HepG2 (cell line): ENCODE data around the gene HIVEP2. TPM values are rescaled to one million over a fixed set of nuclear protein-coding genes. Genes with fewer than 3 reads are reported as not detected.

Experiments used
- ATAC-seq: fragments of 200-7000 bp; cut with Tn5 transposase; 3 replicates; pipeline ENCODE4 v1.9.1; 2020; ENCODE audit warnings: mild to moderate bottlenecking, moderate library complexity
- BruUV-seq: library from RNA; stranded (reverse); fragments of 400-500 nt; replicated peaks from 2 replicates; lab custom pipeline; 2021; lab: Mats Ljungman, UMichigan
- CTCF ChIA-PET: fragments of 300-600 bp; formaldehyde crosslinking; extraction: SDS; loops from one replicate; lab custom pipeline; 2021; ENCODE audit warnings: low total read pairs, inconsistent platforms, low intra/inter-chr PET ratio; lab: Yijun Ruan, JAX
- POLR2A ChIA-PET: fragments of 350-600 bp; sonication (Branson Sonifier 250); formaldehyde crosslinking; loops from one replicate; lab custom pipeline; 2020; ENCODE audit warnings: antibody characterized with exemption, inconsistent platforms; lab: Yijun Ruan, JAX
- DNase-seq: peaks from one replicate; pipeline ENCODE4 v3.0.0-alpha.2; 2015; ENCODE audit warnings: low spot score
- FAIRE-seq: peaks from 3 replicates; lab custom pipeline; 2011; peaks lifted over from hg19 to GRCh38; lab: Jason Lieb, UNC
- H2AFZ ChIP-seq: one replicate; pipeline ENCODE4 v1.6.1; 2011; ENCODE audit warnings: low read length, inconsistent platforms
- H3K27ac ChIP-seq: fragments of 300-600 bp; 3 replicates; pipeline ENCODE4 v1.8.0; 2011; ENCODE audit warnings: mixed run types, mild to moderate bottlenecking, mixed read lengths, low read length, inconsistent platforms; ENCODE audit not compliant: insufficient read depth; ENCODE audit errors: extremely low read length
- H3K27me3 ChIP-seq, 2 experiments: fragments of 200-600 bp in 1 of 2; 2 replicates in 1 of 2; 3 replicates in 1 of 2; pipeline versions ENCODE4 v1.6.0 to v1.8.0; 2011; ENCODE audit warnings: low read length in 2 of 2, mild to moderate bottlenecking in 2 of 2, moderate library complexity in 2 of 2, inconsistent platforms in 1 of 2; ENCODE audit not compliant: insufficient read depth in 2 of 2, control insufficient read depth in 1 of 2
- H3K36me3 ChIP-seq, 2 experiments: fragments of 200-600 bp in 1 of 2; replicated peaks in 1 of 2; 2 replicates in 1 of 2; 3 replicates in 1 of 2; pipeline versions ENCODE4 v1.5.1 to v1.8.0; 2011; ENCODE audit warnings: low read length in 2 of 2, inconsistent platforms in 1 of 2; ENCODE audit not compliant: insufficient read depth in 2 of 2, control insufficient read depth in 1 of 2
- H3K4me1 ChIP-seq: 2 replicates; pipeline ENCODE4 v1.5.1; 2012; ENCODE audit warnings: low read length, inconsistent platforms; ENCODE audit not compliant: insufficient read depth
- H3K4me2 ChIP-seq: 2 replicates; pipeline ENCODE4 v1.6.0; 2011; ENCODE audit warnings: low read depth, low read length, inconsistent platforms
- H3K4me3 ChIP-seq, 3 experiments: fragments of 200-600 bp in 1 of 3; sonication (generic), shearing (Covaris generic) in 1 of 3; replicated peaks in 1 of 3; 2 replicates each; pipeline ENCODE4 v1.5.1; 2011 to 2016; ENCODE audit warnings: low read length in 3 of 3, inconsistent platforms in 2 of 3, low read depth in 2 of 3, mild to moderate bottlenecking in 2 of 3, control low read depth in 1 of 3, mixed read lengths in 1 of 3; ENCODE audit not compliant: insufficient read depth in 1 of 3
- H3K79me2 ChIP-seq: one replicate; pipeline ENCODE4 v1.6.1; 2011; ENCODE audit warnings: low read length, inconsistent platforms; ENCODE audit not compliant: insufficient read depth
- H3K9ac ChIP-seq: 2 replicates; pipeline ENCODE4 v1.6.0; 2011; ENCODE audit warnings: mild to moderate bottlenecking, low read depth, low read length, inconsistent platforms; ENCODE audit not compliant: insufficient read depth
- H3K9me3 ChIP-seq: 2 replicates; pipeline ENCODE4 v1.5.1; 2012; ENCODE audit warnings: mild to moderate bottlenecking, low read length
- H4K20me1 ChIP-seq: 2 replicates; pipeline ENCODE4 v1.6.0; 2011; ENCODE audit warnings: inconsistent platforms, mild to moderate bottlenecking, low read length, moderate library complexity; ENCODE audit not compliant: insufficient read depth
- BCL6 ChIP-seq: IDR thresholded peaks from 2 replicates; pipeline ENCODE4 v1.6.1; 2016; ENCODE audit warnings: missing genetic modification reagents, missing compliant biosample characterization
- CBX1 ChIP-seq: IDR thresholded peaks from one replicate; pipeline ENCODE4 v1.6.1; 2016; ENCODE audit warnings: antibody characterized with exemption, low read depth
- CHD4 ChIP-seq: fragments of 200-600 bp; sonication (generic); IDR thresholded peaks from 2 replicates; pipeline ENCODE4 v1.7.0; 2017; ENCODE audit warnings: mild to moderate bottlenecking, low read length, borderline replicate concordance
- FOXP1 ChIP-seq, 2 experiments: fragments of 450-650 bp in 1 of 2; IDR thresholded peaks; 2 replicates each; pipeline ENCODE4 v1.6.1; 2017 to 2018; ENCODE audit warnings: antibody characterized with exemption in 1 of 2
- MIER2 ChIP-seq: IDR thresholded peaks from 2 replicates; pipeline ENCODE4 v1.6.1; 2016; ENCODE audit warnings: missing biosample characterization, missing genetic modification reagents
- PAWR ChIP-seq: sonication (generic); formaldehyde crosslinking; IDR thresholded peaks from 2 replicates; pipeline ENCODE4 v1.4.0; 2020; ENCODE audit warnings: missing genetic modification reagents, mild to moderate bottlenecking, borderline replicate concordance
- POGZ ChIP-seq: sonication (generic); formaldehyde crosslinking; IDR thresholded peaks from 2 replicates; pipeline ENCODE4 v1.4.0; 2020; ENCODE audit warnings: mild to moderate bottlenecking, missing genetic modification reagents
- POLR2AphosphoS5 ChIP-seq: IDR thresholded peaks from 2 replicates; pipeline ENCODE4 v1.6.1; 2012; ENCODE audit warnings: low read depth, low read length
- RARA ChIP-seq: IDR thresholded peaks from 2 replicates; pipeline ENCODE4 v1.6.1; 2016; ENCODE audit warnings: missing genetic modification reagents, missing compliant biosample characterization
- ZNF644 ChIP-seq: IDR thresholded peaks from 2 replicates; pipeline ENCODE4 v1.6.1; 2016; ENCODE audit warnings: low read depth
- WGBS: methylation state at CpG from one replicate; pipeline ENCODE4 v1.1.6; 2017; ENCODE audit warnings: low lambda C conversion rate; 5-methylcytosine and 5-hydroxymethylcytosine counted together
- in situ Hi-C: cut with HindIII; loops from 2 replicates; pipeline ENCODE4 v1.10.0; 2017; ENCODE audit warnings: low pct_unique_long_range_greater_than_20kb; ENCODE audit not compliant: extremely low pct_ligation_motif_present
- intact Hi-C: fragments of 100-400 bp; cut with micrococcal nuclease; formaldehyde crosslinking; loops from one replicate; pipeline ENCODE4 v1.10.0; 2022; ENCODE audit not compliant: unreplicated experiment
- polyA plus RNA-seq, 8 experiments: library from polyadenylated mRNA; depleted of rRNA in 3 of 8; stranded (reverse) in 7 of 8; unstranded in 1 of 8; fragments of >200 nt; fragmentation: Illumina TruSeq in 4 of 8; extraction: Trizol in 4 of 8; gene quantifications; 2 replicates each; pipeline versions ENCODE4 v1.2.1 to v1.2.3, GENCODE V29; 2011 to 2016; ENCODE audit warnings: low read depth in 4 of 8, missing spikeins in 1 of 8, mixed read lengths in 1 of 8; ENCODE audit not compliant: insufficient read depth in 1 of 8
- total RNA-seq, 5 experiments: library from RNA; depleted of rRNA; stranded (reverse); fragments of >200 nt; fragmentation: Illumina TruSeq; extraction: Trizol; gene quantifications; 2 replicates each; pipeline ENCODE4 v1.2.3, GENCODE V29; 2016; ENCODE audit warnings: low read depth in 1 of 5
- TF ChIP-seq, protein P1 (sequence below): sonication (generic); formaldehyde crosslinking; IDR thresholded peaks from 2 replicates; pipeline ENCODE4 v1.4.0; 2020; ENCODE audit warnings: missing genetic modification reagents, borderline replicate concordance
- TF ChIP-seq, protein P2 (sequence below): sonication (generic); formaldehyde crosslinking; IDR thresholded peaks from 2 replicates; pipeline ENCODE4 v1.5.0; 2020; ENCODE audit warnings: missing genetic modification reagents
- TF ChIP-seq, protein P3 (sequence below): sonication (generic); formaldehyde crosslinking; IDR thresholded peaks from 2 replicates; pipeline ENCODE4 v1.4.0; 2020; ENCODE audit warnings: mild to moderate bottlenecking, low read depth, missing genetic modification reagents
- TF ChIP-seq, protein P4 (sequence below): IDR thresholded peaks from 2 replicates; pipeline ENCODE4 v1.6.1; 2018; ENCODE audit warnings: missing genetic modification reagents
- TF ChIP-seq, protein P5 (sequence below): IDR thresholded peaks from 2 replicates; pipeline ENCODE4 v1.6.1; 2016; ENCODE audit warnings: low read depth, control low read depth
- TF ChIP-seq, protein P6 (sequence below): sonication (generic); formaldehyde crosslinking; IDR thresholded peaks from 2 replicates; pipeline ENCODE4 v1.4.0; 2020; ENCODE audit warnings: missing genetic modification reagents

HIVEP2 gene
- total and polyA plus RNA-seq, 2 of the 13 experiments (the other 11 are each of a cell fraction or from before 2014, with no cell fraction given), result 3.4 to 12.9 TPM

DNA sequence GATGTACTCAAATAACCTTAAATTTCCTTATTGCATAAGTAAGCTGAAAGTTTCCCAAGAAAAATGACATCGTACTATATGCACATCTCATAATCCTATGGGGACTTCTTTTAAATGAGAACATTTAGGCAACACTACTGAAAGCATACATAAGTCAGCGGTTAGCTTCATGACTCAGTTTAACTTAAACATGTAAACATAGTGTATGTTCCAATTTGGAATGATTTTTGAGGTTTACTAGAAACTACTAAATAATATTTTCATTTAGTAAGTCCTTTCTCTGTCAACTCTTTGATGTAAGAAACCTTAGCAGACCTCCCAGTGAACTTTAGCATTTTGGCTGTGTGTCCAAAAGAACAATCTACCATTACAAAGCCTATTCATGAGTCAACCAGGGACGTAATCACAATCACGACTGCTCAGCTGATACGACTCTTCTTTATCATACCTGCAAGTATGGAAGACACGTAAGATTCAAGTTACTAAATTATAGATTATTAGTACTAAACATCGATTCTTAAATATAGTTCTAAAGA is 19.3 kb downstream of the HIVEP2 start:
- BruUV-seq, result no TSS peak
- peak overlapping the region; percentile 84 to 99 (median 93); a peak in 3 of 6 replicates for H3K4me3 ChIP-seq
- ATAC-seq (no peak), FAIRE-seq (no peak), DNase-seq (peak; percentile 92)
- peak overlapping the region; percentile 99 for H3K27ac ChIP-seq
- intact Hi-C loops (loop anchor here (1.0 to 5.0 kb wide), 7 partner anchors 18 to 228 kb away; partner anchors contain the start of gene AIG1), in situ Hi-C loops (no loop called here)
- peak overlapping the region; percentile 92 for H3K4me2 ChIP-seq
- 23% methylated on average over 7 of the region's 7 CpGs for WGBS
- H3K36me3 ChIP-seq, result no peaks in the 10 kb centered on the region; a peak in 2 of 5 replicates
- CTCF ChIA-PET, result no interaction called here
- no peak overlapping the region for H2AFZ ChIP-seq
- POLR2A ChIA-PET, result interaction anchor here (1.4 to 3.8 kb wide), 7 partner anchors 21 to 525 kb away, joined by 3 to 28 read pairs (median 10); partner anchors contain the start of genes ADAT2, AIG1, HIVEP2 and PEX3
- peaks cover 38% of the 10 kb centered on the region for H3K4me1 ChIP-seq
- H3K27me3 ChIP-seq, result no peaks in the 10 kb centered on the region; a peak in 1 of 5 replicates
- H3K79me2 ChIP-seq, result peaks cover 34% of the 10 kb centered on the region
- no peaks in the 10 kb centered on the region for H3K9me3 ChIP-seq
- 0 out of 2 replicates have a peak, but pooled peaks cover 10% of the 10 kb centered on the region for H4K20me1 ChIP-seq
- H3K9ac ChIP-seq, result peak overlapping the region; percentile 100
- TF ChIP-seq PAWR (CRISPR knock-in tag) (no peak), RARA (peak; percentile 89), MIER2 (CRISPR knock-in tag) (0 out of 2 replicates have a peak, but pooled peaks have one; percentile 16), BCL6 (CRISPR knock-in tag) (peak; percentile 45; the same call in 1 of the 2 replicates), CBX1 (no peak), ZNF644 (CRISPR knock-in tag) (peak; percentile 90), FOXP1 (IDR thresholded peaks at IDR 0.05) (no peak), FOXP1 (CRISPR knock-in tag; IDR thresholded peaks at IDR 0.05) (peak; percentile 37; the same call in 1 of the 2 replicates), POLR2AphosphoS5 (peak; percentile 30; the same call in 1 of the 2 replicates), CHD4 (peak; percentile 14; the same call in 1 of the 2 replicates), POGZ (CRISPR knock-in tag) (0 out of 2 replicates have a peak, but pooled peaks have one; percentile 24)
- TF ChIP-seq, protein P1, sequence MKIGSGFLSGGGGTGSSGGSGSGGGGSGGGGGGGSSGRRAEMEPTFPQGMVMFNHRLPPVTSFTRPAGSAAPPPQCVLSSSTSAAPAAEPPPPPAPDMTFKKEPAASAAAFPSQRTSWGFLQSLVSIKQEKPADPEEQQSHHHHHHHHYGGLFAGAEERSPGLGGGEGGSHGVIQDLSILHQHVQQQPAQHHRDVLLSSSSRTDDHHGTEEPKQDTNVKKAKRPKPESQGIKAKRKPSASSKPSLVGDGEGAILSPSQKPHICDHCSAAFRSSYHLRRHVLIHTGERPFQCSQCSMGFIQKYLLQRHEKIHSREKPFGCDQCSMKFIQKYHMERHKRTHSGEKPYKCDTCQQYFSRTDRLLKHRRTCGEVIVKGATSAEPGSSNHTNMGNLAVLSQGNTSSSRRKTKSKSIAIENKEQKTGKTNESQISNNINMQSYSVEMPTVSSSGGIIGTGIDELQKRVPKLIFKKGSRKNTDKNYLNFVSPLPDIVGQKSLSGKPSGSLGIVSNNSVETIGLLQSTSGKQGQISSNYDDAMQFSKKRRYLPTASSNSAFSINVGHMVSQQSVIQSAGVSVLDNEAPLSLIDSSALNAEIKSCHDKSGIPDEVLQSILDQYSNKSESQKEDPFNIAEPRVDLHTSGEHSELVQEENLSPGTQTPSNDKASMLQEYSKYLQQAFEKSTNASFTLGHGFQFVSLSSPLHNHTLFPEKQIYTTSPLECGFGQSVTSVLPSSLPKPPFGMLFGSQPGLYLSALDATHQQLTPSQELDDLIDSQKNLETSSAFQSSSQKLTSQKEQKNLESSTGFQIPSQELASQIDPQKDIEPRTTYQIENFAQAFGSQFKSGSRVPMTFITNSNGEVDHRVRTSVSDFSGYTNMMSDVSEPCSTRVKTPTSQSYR (CRISPR knock-in tag), result no peak
- TF ChIP-seq, protein P2, sequence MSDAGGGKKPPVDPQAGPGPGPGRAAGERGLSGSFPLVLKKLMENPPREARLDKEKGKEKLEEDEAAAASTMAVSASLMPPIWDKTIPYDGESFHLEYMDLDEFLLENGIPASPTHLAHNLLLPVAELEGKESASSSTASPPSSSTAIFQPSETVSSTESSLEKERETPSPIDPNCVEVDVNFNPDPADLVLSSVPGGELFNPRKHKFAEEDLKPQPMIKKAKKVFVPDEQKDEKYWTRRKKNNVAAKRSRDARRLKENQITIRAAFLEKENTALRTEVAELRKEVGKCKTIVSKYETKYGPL (CRISPR knock-in tag), result 0 out of 2 replicates have a peak, but pooled peaks have one; percentile 14
- TF ChIP-seq, protein P3, sequence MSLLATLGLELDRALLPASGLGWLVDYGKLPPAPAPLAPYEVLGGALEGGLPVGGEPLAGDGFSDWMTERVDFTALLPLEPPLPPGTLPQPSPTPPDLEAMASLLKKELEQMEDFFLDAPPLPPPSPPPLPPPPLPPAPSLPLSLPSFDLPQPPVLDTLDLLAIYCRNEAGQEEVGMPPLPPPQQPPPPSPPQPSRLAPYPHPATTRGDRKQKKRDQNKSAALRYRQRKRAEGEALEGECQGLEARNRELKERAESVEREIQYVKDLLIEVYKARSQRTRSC (CRISPR knock-in tag), result no peak
- TF ChIP-seq, protein P4, sequence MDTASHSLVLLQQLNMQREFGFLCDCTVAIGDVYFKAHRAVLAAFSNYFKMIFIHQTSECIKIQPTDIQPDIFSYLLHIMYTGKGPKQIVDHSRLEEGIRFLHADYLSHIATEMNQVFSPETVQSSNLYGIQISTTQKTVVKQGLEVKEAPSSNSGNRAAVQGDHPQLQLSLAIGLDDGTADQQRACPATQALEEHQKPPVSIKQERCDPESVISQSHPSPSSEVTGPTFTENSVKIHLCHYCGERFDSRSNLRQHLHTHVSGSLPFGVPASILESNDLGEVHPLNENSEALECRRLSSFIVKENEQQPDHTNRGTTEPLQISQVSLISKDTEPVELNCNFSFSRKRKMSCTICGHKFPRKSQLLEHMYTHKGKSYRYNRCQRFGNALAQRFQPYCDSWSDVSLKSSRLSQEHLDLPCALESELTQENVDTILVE (CRISPR knock-in tag), result 0 out of 2 replicates have a peak, but pooled peaks have one; percentile 44
- TF ChIP-seq, protein P5, sequence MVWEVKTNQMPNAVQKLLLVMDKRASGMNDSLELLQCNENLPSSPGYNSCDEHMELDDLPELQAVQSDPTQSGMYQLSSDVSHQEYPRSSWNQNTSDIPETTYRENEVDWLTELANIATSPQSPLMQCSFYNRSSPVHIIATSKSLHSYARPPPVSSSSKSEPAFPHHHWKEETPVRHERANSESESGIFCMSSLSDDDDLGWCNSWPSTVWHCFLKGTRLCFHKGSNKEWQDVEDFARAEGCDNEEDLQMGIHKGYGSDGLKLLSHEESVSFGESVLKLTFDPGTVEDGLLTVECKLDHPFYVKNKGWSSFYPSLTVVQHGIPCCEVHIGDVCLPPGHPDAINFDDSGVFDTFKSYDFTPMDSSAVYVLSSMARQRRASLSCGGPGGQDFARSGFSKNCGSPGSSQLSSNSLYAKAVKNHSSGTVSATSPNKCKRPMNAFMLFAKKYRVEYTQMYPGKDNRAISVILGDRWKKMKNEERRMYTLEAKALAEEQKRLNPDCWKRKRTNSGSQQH (CRISPR knock-in tag), result no peak
- TF ChIP-seq, protein P6, sequence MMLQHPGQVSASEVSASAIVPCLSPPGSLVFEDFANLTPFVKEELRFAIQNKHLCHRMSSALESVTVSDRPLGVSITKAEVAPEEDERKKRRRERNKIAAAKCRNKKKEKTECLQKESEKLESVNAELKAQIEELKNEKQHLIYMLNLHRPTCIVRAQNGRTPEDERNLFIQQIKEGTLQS (CRISPR knock-in tag), result 0 out of 2 replicates have a peak, but pooled peaks have one; percentile 13
